Measurements from ENCODE around the gene SLC36A4.
"Not testable (repeated sequence)": the region's sequence is repeated elsewhere in the genome, so short reads cannot be mapped to it uniquely, and the experiment has no call there.

Gene SLC36A4

GRCh38 chr11:93117565-93117964 is 80.2 kb downstream of the SLC36A4 start:
- DNase-seq, result no peak

GRCh38 chr11:93116641-93117441 is 81.0 kb downstream of the SLC36A4 start:
- no peak for DNase-seq

DNA sequence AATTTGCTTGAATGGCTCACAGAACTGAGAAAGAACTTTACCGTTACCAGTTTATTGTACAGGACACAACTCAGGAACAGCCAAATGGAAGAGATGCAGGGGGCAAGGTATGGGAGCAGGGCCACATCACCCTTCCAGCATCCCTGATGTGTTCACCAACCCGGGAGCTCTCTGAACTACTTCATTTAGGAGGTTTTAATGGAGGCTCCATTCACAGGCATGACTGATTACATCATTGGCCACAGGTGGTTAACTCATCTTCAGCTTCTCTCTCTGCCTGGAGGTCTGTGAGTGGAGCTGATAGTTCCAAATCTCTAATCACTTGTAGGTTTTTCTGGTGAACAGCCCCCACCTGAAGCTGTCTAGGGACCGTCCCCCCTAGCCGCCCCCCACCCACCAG is 83.5 kb downstream of the SLC36A4 start:
- no peak for DNase-seq

DNA sequence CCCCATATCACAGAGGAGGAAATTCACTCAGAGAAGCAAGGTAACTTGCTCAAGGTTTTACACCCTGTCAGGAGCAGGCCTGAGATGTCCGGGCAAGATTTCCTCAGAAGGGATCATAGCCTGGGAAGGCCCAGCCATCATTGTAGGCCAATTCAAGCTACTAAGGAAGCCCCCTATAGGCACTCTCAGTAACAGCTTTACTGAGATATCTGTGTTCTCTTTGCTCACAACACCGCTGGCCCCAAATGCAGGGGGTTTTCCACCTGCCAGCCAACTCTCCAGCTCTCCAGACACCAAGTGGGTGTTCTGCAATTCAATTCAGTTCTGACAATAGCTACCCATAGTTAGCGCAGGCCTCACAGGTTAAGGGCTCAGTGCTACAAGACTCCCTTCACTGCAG is 84.0 kb downstream of the SLC36A4 start:
- no peak for DNase-seq

- not testable (repeated sequence) for DNase-seq
These were observed 86.6 kb downstream of the SLC36A4 start for GRCh38 chr11:93111147-93111546.

- no peak for DNase-seq
These were observed 97.6 kb downstream of the SLC36A4 start for GRCh38 chr11:93100211-93100610.

GRCh38 chr11:93099806-93100205 is 98.0 kb downstream of the SLC36A4 start:
- DNase-seq, result no peak
